Left renal cortex interstitium (tissue), 4 donors: ENCODE measurements around the gene PDIA2. TPM values are rescaled to one million over a fixed set of nuclear protein-coding genes. Genes with fewer than 3 reads are reported as not detected.
"Not testable (repeated sequence)": the region's sequence is repeated elsewhere in the genome, so short reads cannot be mapped to it uniquely, and the experiment has no call there.

Source experiments
- DNase-seq, 4 donors: peaks; one replicate each; pipeline ENCODE4 v3.0.0-alpha.2; 2013; ENCODE audit warnings: low read depth in 4 of 4, low spot score in 2 of 4, missing footprints in 1 of 4
- polyA plus RNA-seq, 4 donors: library from polyadenylated mRNA; unstranded; fragments of 120-200 nt; gene quantifications; one replicate each; pipeline ENCODE4 v1.2.1, GENCODE V29; 2013; ENCODE audit not compliant: insufficient read length in 4 of 4

The PDIA2 gene
- polyA plus RNA-seq, 4 donors, result 0.44 to 3.5 (median 1.7) TPM

DNA sequence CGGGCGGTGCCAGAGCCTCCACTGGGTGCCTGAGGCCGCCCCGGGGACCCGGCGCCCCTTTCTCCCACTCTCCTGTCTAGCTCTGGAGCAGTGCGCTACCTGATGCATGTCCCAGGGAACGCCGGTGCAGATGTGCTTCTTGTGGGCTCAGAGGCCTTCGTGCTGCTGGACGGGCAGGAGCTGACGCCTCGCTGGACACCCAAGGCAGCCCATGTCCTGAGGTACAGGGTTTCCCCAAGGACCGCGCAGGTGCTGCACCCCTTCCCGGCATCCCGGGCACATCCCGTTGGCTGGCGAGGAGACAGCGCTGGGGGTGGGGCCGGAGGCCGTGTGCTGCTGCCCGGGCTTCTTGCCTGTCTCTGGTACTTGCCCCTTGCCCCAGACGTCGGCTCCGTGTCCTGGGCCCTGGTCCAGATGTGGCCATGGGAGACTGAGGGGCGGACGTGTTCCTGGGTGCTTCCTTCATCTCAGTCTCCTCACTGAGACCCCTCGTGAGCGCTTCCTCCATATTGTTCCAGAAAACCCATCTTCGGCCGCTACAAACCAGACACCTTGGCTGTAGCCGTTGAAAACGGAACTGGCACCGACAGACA is 19.7 kb upstream of the PDIA2 start:
- DNase-seq, result no peak

- no peak for DNase-seq
Measured at GRCh38 chr16:263944-264343, 19.0 kb upstream of the PDIA2 start.

- no peak for DNase-seq
Measured at GRCh38 chr16:264440-264951, 18.5 kb upstream of the PDIA2 start.

DNA sequence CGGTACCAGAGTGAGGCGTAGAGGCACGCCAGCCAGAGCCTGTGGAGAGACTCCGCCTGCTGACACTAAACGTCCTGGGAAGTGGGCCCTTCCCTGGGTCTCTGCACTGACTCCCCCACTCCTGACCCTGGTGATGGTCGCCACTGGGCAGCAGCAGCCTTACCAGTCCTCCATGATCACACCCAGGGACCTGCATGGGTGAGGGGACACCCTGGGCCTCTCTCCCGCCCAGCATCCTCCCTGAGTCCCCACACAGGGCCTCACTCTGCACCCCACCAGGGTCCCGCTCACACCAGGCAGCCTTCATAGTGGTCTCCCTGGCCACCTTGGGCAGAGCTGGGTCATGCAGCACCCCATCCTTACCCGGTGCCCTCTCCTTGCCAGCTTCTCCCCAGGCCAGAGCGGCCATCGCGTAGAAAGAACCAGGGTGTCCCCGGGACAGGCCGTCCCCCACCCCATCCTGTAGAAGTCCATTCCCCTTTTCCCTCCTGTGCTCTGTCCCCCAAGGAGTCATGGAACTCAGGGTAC is 17.9 kb upstream of the PDIA2 start:
- DNase-seq, result no peak

GRCh38 chr16:265711-266110 is 17.3 kb upstream of the PDIA2 start:
- DNase-seq, result no peak

DNA sequence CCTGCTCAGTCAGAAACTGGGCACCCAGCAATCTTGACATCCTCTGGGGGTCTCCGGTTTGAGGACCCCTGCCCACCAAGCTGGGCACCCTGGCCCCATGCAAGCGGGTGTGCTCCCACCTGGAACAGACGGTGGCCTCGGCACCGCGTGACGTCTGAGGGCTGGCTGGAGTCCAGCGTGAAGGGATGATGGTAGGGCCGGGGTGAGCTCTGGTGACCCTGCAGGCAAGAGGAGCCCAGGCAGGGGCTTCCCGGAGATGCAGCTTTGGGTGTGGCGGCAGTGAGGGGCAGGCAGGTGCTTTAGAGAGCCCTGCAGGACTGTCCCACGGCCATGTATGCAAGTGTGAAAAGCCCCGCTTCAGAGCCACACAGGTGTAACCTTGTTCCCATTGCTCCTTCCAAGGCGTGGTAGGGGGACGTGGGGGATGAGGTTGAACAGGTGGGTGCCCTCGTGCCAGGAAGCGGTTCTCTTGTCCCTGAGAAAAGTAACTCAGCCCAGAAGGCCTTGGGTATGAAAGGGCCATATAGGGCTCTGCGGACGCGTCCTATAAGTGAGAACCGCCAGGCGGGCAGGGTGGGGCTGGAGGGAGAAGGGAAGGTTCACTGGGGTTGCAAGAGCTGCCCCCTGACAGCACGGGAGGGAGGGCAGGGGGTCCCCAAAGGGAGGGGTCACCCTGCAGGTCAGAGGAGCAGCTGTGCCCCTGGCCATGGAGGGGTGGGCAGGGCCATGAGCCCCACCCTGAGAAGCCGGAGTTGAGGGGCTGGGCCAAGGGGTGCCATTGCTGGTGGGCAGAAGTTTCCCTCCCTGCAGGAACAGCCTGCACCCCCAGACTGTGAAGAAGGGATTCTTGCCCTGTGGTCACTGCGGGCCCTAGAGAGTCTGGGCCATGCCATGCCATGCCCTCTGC is 16.5 kb upstream of the PDIA2 start:
- DNase-seq, result no peak

DNA sequence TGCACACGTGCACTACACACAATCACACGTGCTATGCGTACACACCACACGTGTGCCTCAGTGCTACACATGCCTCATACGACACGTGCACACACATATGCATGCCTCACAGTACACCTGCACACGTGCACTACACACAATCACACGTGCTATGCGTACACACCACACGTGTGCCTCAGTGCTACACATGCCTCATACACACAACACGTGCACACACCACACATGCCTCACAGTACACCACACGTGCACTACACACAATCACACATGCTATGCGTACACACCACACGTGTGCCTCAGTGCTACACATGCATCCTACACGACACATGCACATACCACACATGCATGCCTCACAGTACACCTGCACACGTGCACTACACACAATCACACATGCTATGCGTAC is 15.4 kb upstream of the PDIA2 start:
- DNase-seq, result not testable (repeated sequence)

GRCh38 chr16:268141-269053 is 14.6 kb upstream of the PDIA2 start:
- DNase-seq, result no peak

DNA sequence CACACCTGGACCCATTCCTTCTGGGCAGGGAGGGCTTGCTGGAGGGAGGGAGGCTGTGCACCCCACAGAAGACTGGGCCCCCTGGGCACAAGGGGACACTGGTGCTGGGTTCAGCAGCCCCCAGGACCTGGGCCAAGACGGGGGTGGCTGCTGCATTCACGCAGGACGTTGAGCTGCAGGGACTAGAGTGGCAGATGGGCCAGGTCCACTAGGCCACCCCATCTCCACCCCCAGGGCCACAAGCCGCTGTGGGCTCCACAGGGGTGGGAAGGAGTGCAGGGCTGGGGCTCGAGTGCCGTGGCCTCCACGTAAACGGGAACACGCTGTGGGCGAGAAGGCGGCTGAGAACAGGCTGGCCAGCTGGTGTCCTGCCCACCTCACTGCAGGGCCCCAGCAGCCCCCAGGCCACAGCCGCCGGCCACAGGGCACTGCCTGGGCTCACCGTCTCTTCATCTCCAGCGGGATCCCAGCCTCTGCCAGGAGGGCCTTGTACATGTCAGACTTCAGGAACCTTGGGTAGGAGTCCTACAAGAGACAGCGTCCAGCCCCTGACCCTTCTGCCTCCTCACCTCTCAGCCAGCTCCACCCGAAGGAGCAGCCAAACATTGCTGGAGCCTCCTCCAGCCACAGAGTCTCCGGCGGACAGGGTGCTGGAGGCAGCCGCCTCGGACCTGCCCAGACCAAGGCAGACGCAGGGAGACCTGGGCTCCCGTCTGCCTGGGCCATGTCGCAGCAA is 13.7 kb upstream of the PDIA2 start:
- no peak for DNase-seq

GRCh38 chr16:270381-271255 is 12.3 kb upstream of the PDIA2 start:
- DNase-seq, result no peak

- no peak for DNase-seq
Measured at GRCh38 chr16:272633-273546, 10.1 kb upstream of the PDIA2 start.

DNA sequence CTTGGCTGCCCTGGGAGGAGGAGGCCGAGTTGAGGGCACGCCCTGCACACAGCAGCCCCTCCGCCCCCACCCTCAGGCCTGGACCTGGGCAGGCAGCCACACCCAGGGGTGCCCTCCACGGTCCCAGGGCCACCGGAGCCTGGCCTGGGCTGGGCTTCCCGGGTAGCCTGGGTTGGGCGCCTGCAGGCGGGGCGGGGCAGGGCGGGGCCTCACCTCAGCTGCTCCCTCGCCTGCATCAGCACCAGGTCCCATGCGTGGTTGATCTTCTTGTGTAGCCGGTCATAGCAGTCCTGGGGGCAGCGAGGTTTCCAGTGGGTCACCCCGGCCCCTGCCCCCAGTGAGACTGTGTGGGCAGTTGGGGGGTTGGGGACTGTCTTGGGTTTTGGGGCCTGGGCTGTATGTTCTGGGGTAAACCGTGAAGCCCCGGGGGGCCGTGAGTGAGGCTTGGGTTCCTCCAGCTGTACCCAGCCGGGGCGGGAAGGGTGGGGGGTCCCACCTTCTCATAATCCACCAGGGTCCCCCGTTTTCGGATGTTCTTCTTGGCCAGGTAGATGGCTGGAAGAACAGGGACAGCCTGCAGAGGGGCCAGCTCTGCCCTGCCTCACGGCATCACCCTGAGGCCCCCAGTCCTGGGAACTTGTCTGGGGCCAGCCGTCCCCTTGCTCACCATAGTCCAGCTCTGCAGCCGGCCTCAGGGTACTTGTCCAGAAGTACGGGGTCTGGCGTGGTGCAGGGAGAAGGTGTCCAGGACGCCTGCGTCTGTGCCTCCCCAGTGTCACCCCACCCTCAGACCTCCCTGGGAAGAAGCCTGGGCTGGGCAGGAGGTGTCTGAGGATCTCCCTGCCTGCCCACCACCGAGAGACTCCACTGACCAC is 9.2 kb upstream of the PDIA2 start:
- no peak for DNase-seq

DNA sequence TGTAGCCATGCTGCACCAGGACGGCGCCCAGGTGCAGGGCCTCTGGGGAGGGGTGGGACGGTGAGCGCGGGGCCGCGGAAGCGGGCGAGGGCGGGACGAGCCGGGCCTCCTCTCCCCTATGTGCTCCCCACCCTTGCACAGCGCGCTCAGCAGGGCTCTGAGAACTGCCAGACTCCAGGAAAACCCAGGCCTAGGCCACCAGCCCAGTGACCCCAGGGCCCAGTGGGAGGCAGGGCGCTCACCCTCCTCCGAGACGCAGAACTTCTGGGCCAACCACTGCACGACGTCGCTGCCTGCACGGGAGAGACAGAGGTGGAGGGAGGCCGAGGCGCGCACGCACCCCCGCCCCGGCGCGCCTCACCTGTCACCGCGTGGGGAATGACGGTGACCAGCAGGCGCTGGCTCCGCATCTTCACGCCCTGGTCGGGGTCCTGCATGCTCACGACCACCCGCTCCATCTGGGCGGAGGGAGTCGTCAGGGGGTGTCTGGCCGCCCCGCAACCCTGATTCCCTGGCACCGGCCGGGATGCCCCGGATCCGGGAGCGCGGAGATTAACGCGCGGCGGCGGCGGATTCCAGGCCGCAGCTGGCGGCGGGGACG is 7.8 kb upstream of the PDIA2 start:
- no peak for DNase-seq

GRCh38 chr16:275786-276232 is 7.2 kb upstream of the PDIA2 start, which contains the start of gene RGS11:
TSS of gene RGS11 (minus strand) at chr16:275944. CDS start at chr16:275911, 33 bp downstream.
- no peak for DNase-seq

- DNase-seq, result no peak
Measured at GRCh38 chr16:276426-277077, 6.4 kb upstream of the PDIA2 start.

GRCh38 chr16:278863-279366 is 4.0 kb upstream of the PDIA2 start:
- no peak for DNase-seq
